Measurements from ENCODE around the gene FAM200C.

Gene FAM200C

GRCh38 chr5:160419458-160420330, 19.8 kb upstream of the FAM200C start:
- DNase-seq, result no peak

DNA sequence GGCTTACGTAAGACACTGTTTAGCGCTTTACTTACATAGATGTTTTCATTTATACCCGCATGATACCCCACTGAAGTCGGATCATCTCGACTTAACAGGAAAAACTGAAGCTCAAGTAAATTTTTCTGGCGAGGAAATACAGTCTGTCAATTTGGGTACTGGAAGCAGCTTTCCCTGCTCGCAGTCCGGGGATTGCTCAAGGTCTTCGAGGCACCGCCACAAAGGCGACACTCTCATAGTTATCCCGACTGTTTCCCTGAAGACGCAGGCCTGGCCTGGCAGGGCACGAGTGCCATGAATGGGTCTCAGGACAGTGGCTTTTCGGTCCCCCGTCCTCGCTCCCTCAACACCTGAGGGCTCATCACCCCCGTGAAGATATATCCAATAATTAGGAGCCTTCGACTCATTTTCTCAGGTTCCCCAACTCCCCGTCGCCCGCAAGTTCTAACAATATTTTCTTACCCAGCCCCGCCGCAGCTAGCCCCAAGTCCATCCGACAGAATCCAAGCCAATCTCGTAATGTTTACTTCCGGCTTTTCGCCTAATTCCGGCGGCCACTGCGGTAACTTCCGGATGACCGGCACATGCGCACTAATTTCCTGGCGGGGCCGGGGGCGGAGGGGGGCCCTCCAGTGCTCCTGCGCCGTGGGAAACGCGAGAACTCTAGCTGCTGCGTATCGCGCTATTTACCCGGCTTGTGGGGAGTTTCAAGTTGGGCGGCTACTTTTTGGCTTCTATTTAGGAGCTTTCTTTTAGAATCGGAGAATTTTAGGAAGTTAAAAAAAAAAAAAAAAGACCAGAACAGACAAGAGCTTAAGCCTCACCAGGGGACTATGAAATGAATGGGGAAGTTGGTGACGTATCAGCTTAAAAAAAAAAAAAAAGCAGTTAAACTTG, 19.0 kb upstream of the FAM200C start, which contains the start of gene SLU7:
SLU7 (minus strand) TSS at position 521 of the 897 bp plus-strand sequence. CDS start 3,787 bp downstream, outside the sequence.
- peak; percentile 87 for DNase-seq

- no peak for DNase-seq
Observed at GRCh38 chr5:160398806-160399205, 1.0 kb downstream of the FAM200C start.

- DNase-seq, result no peak
Observed at GRCh38 chr5:160397492-160397891, 2.4 kb downstream of the FAM200C start.

- DNase-seq, result no peak
Observed at GRCh38 chr5:160395111-160395510, 4.7 kb downstream of the FAM200C start.

GRCh38 chr5:160390787-160391696, 8.8 kb downstream of the FAM200C start:
- DNase-seq, result no peak

DNA sequence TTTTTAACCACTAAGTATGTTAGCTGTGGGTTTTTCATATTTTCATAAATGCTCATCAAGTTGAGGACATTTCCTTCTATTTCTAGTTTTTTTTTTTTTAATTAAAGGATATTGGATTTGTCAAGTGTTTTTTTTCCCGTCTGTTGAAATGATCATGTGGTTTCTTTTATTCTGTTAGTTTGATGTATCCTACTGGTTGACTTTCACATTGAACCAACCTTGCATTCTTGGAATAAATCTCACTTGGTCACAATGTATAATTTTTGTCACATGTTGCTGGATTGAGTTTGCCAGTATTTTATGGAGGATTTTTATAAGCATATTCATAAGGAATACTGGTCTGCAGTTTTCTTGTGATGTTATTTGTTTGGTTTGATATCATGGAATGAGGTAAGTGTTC, 12.4 kb downstream of the FAM200C start:
- DNase-seq, result no peak

DNA sequence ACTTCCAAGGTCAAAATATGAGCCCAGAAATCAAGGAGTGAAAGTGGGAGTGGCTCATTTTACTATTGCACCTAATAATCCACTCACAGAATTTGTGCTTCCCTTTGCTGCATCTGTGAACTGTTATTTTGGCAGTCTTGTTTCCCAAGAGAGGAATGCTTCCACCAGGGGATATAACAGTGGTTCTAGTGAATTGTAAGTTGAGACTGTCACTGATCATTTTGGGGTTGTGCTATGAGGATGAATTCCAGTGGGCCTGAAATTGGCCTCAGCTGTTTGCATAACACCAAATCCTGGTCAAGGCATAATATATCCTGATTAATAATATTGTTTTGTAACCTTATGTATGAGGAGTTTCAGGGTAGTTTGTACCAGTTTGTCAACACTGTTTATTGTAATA, 14.4 kb downstream of the FAM200C start:
- DNase-seq, result no peak

DNA sequence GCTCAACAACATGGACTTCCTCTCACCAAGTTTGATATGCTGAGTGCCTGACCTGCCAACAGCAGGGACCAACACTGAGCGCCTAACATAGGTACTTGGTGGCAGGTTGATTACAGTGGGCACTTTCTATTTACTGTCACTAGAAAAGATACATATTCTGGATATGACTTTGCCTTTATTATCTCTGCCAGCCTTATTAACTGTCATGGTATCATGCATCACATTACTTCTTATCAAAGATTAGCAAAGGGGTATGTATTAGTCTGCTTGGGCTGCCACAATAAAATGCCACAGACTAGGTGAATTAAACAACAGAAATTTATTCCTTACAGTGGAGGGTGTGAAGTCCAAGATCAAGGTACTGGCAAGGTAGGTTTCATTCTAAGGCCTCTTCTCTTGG, 15.2 kb downstream of the FAM200C start:
- DNase-seq, result no peak

- no peak for DNase-seq
Observed at GRCh38 chr5:160382346-160382745, 17.5 kb downstream of the FAM200C start.

- no peak for DNase-seq
Observed at GRCh38 chr5:160380041-160380440, 19.8 kb downstream of the FAM200C start.

- DNase-seq, result no peak
Observed at GRCh38 chr5:160379511-160379910, 20.3 kb downstream of the FAM200C start.

GRCh38 chr5:160378330-160378729, 21.5 kb downstream of the FAM200C start:
- no peak for DNase-seq

- DNase-seq, result no peak
Observed at GRCh38 chr5:160377651-160378050, 22.2 kb downstream of the FAM200C start.

- no peak for DNase-seq
Observed at GRCh38 chr5:160376416-160376815, 23.4 kb downstream of the FAM200C start.

DNA sequence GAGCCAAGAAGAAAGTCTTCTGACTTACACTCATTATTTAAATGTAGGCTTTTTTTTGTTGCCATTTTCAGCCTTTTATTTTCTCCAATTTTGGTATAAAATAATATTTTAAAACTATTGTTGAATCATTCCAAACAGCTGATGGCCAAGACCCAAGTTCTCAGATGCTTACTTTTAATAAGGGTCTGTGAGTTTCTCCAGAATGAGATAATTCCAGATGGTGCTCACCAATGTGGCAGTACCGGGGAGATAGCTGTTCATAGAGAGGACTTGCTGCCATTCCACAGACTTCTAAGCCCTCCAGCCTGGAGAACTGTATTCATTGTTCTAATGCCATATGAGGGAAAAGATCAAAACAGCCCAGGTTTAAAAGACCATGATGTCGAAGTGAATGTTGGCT, 24.2 kb downstream of the FAM200C start:
- DNase-seq, result no peak

DNA sequence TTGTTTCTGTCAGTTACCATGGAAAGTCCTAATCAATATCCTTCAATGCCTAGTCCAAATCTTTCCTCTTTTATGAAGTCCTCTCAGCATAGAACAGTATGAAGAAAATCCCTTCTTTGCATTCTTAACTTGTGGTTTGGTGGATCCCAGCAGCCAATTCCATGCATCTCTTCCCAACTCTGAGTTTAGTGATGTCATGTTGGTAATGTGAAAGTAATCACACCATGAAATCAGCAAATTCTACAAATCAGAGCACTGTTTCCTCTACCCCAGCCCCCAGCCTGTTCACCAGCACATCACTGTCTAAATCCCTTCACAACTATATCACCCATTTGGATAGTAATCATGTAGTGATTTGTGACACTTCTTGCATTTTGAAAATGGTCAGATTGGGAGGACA, 24.7 kb downstream of the FAM200C start:
- no peak for DNase-seq

- no peak for DNase-seq
Observed at GRCh38 chr5:160371294-160371693, 28.6 kb downstream of the FAM200C start.

DNA sequence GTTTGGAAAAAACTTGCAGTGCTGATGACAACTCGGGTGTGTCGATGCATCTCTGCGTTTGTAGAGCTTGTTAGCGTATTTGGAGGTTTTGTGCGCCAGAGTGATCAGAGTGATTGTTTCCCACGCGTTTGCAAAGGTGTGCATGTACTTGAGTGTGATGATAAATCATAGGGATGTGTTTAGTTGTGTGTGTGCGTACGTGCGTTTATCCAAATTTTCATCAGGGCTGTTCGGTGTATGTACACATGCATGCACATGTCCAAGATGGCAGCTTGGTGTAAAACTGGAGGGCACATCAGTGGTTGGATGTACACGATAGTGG, 29.2 kb downstream of the FAM200C start:
- DNase-seq, result no peak

- no peak for DNase-seq
Observed at GRCh38 chr5:160369990-160370712, 29.7 kb downstream of the FAM200C start, which contains the start of gene C1QTNF2. Gene C1QTNF2 (minus strand): TSS chr5:160370626. CDS start chr5:160355011, 15,615 bp downstream.

GRCh38 chr5:160367885-160368284, 32.0 kb downstream of the FAM200C start:
- DNase-seq, result no peak

DNA sequence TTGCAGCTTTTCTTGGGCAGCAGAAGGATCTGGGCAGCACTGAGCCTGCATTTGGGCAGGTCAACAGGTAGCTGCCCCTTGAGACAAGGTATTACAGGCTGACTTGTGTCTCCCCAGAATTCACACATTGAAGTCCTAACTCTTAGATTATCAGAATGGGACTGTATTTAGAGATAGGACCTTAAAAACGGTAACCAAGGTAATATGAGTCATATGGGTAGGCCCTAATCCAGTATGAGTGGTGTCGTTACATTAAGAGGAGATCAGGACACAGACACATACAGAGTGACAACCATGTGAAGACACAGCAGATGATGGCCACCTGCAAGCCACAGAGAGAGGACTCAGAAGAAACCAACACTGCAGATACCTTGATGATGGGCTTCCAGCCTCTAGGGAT, 32.6 kb downstream of the FAM200C start:
- DNase-seq, result no peak

Data from activated CD4-positive, alpha-beta T cell treated with anti-CD3 and anti-CD28 coated beads for 1 hour (primary cell).